CD4-positive, CD25-positive, alpha-beta regulatory T cell (primary cell): Measurements from ENCODE around the gene CALR3. TPM values are rescaled to one million over a fixed set of nuclear protein-coding genes. Genes with fewer than 3 reads are reported as not detected.
"Not testable (repeated sequence)": the region's sequence is repeated elsewhere in the genome, so short reads cannot be mapped to it uniquely, and the experiment has no call there.

ENCODE experiments used
- ATAC-seq, 2 donors: fragments of 150-1000 bp; cut with Tn5 transposase; one replicate each; pipeline ENCODE4 v1.10.0; 2021; ENCODE audit warnings: low read depth in 2 of 2, moderate number of reproducible peaks in 2 of 2, moderate library complexity in 1 of 2
- DNase-seq, 3 donors: peaks; one replicate each; pipeline versions ENCODE4 v3.0.0 to v3.0.0-alpha.2; 2012 to 2022; ENCODE audit warnings: mixed read lengths in 1 of 3
- H3K27ac ChIP-seq: one replicate; pipeline ENCODE4 v1.7.0; 2013; ENCODE audit warnings: mild to moderate bottlenecking, low read length; ENCODE audit not compliant: insufficient read depth, poor library complexity, severe bottlenecking
- H3K27me3 ChIP-seq: one replicate; pipeline ENCODE4 v1.7.0; 2013; ENCODE audit warnings: low read length; ENCODE audit not compliant: control insufficient read depth, insufficient read depth
- H3K36me3 ChIP-seq: one replicate; pipeline ENCODE4 v1.7.0; 2013; ENCODE audit warnings: mild to moderate bottlenecking, low read length, moderate library complexity; ENCODE audit not compliant: control insufficient read depth, insufficient read depth
- H3K4me1 ChIP-seq: 2 replicates; pipeline ENCODE4 v1.7.0; 2013; ENCODE audit warnings: mild to moderate bottlenecking, low read length; ENCODE audit not compliant: insufficient read depth, control insufficient read depth, poor library complexity, severe bottlenecking
- H3K4me3 ChIP-seq: one replicate; pipeline ENCODE4 v1.7.0; 2013; ENCODE audit warnings: low read depth, mild to moderate bottlenecking, low read length, moderate library complexity
- H3K9me3 ChIP-seq, 2 experiments: 1 replicate in 1 of 2; 2 replicates in 1 of 2; pipeline ENCODE4 v1.7.0; 2013; ENCODE audit warnings: low read length in 2 of 2, mild to moderate bottlenecking in 1 of 2, moderate library complexity in 1 of 2; ENCODE audit not compliant: control insufficient read depth in 2 of 2
- H3K27ac Mint-ChIP-seq, 3 donors: one replicate each; pipeline ENCODE4 v1.8.0; 2020 to 2022; ENCODE audit warnings: mild to moderate bottlenecking in 3 of 3, mixed read lengths in 3 of 3, moderate library complexity in 2 of 3
- H3K27me3 Mint-ChIP-seq: one replicate; pipeline ENCODE4 v1.8.0; 2022; ENCODE audit warnings: mild to moderate bottlenecking, mixed read lengths
- H3K36me3 Mint-ChIP-seq: one replicate; pipeline ENCODE4 v1.8.0; 2020; ENCODE audit warnings: mixed read lengths
- H3K4me1 Mint-ChIP-seq, 4 donors: one replicate each; pipeline ENCODE4 v1.8.0; 2020 to 2022; ENCODE audit warnings: mixed read lengths in 4 of 4, mild to moderate bottlenecking in 1 of 4
- H3K4me3 Mint-ChIP-seq, 4 donors: one replicate each; pipeline ENCODE4 v1.8.0; 2020 to 2022; ENCODE audit warnings: mild to moderate bottlenecking in 4 of 4, mixed read lengths in 4 of 4, moderate library complexity in 3 of 4
- H3K9me3 Mint-ChIP-seq, 7 donors: one replicate each; pipeline ENCODE4 v1.8.0; 2020 to 2022; ENCODE audit warnings: mixed read lengths in 7 of 7, mild to moderate bottlenecking in 3 of 7, moderate library complexity in 2 of 7
- polyA plus RNA-seq, 4 donors: library from polyadenylated mRNA; unstranded; fragments of 300-500 nt; fragmentation: Illumina TruSeq; gene quantifications; one replicate each; pipeline ENCODE4 v1.2.3, GENCODE V29; 2021
- total RNA-seq: library from RNA; stranded (reverse); gene quantifications from one replicate; pipeline ENCODE4 v1.2.3, GENCODE V29; 2022

Gene CALR3
- total and polyA plus RNA-seq, 5 donors from 2014 or later: not detected

DNA sequence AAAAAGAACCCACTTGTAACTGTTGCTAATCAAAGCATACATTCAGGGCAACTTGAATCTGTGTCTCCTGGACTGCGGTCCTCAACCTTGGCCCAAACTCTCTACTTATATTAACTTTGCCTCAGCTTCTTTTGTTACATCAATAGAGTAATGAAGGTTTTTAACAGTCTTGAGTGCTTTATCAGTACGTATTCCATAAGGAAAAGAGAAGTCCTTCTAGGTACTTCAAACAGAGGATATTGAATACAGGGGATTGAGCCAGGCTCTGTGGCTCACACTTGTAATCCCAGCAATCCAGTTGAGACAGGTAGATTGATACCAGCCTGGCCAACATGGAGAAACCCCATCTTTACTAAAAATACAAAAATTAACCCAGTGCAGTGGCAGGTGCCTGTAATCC, 23.0 kb downstream of the CALR3 start:
- Histone ChIP-seq H3K36me3 (no peaks in the 10 kb centered on the region), H3K9me3 (no peaks in the 10 kb centered on the region), H3K4me1 (peaks cover 16% of the 10 kb centered on the region), H3K27me3 (no peaks in the 10 kb centered on the region), H3K4me3 (no peak overlapping the region), H3K27ac (no peak overlapping the region)
- Mint-ChIP-seq H3K36me3 (peaks cover 6% of the 10 kb centered on the region), H3K9me3 (no peaks in the 10 kb centered on the region), H3K27ac (no peak overlapping the region), H3K4me3 (peak overlapping the region; percentile 62 to 89 (median 80)), H3K4me1 (peaks cover 4 to 29% (median 19%) of the 10 kb centered on the region in 4 donors), H3K27me3 (no peaks in the 10 kb centered on the region)
- DNase-seq (no peak), ATAC-seq (no peak)

DNA sequence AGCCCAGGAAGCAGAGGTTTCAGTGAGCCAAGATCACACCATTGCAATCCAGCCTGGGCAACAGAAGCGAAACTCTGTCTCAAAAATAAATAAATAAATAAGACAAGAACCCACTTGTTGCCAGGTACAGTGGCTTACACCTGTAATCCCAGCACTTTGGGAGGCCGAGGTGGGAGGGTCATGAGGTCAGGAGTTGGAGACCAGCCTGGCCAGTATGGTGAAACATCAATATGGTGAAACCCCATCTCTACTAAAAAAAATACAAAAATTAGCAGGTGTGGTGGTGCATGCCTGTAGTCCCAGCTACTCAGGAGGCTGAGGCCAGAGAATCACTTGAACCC, 23.4 kb downstream of the CALR3 start:
- H3K27me3 ChIP-seq, H3K27me3 Mint-ChIP-seq, H3K4me3 ChIP-seq, ATAC-seq, H3K36me3 ChIP-seq, DNase-seq, H3K27ac Mint-ChIP-seq, H3K9me3 ChIP-seq, H3K9me3 Mint-ChIP-seq: not testable (repeated sequence)
- Mint-ChIP-seq H3K4me3 (peak overlapping the region; percentile 72 to 89 (median 84)), H3K4me1 (peaks cover 4 to 34% (median 22%) of the 10 kb centered on the region in 4 donors), H3K36me3 (peaks cover 11% of the 10 kb centered on the region)
- peak overlapping the region; percentile 70 for H3K27ac ChIP-seq
- peaks cover 16% of the 10 kb centered on the region for H3K4me1 ChIP-seq

DNA sequence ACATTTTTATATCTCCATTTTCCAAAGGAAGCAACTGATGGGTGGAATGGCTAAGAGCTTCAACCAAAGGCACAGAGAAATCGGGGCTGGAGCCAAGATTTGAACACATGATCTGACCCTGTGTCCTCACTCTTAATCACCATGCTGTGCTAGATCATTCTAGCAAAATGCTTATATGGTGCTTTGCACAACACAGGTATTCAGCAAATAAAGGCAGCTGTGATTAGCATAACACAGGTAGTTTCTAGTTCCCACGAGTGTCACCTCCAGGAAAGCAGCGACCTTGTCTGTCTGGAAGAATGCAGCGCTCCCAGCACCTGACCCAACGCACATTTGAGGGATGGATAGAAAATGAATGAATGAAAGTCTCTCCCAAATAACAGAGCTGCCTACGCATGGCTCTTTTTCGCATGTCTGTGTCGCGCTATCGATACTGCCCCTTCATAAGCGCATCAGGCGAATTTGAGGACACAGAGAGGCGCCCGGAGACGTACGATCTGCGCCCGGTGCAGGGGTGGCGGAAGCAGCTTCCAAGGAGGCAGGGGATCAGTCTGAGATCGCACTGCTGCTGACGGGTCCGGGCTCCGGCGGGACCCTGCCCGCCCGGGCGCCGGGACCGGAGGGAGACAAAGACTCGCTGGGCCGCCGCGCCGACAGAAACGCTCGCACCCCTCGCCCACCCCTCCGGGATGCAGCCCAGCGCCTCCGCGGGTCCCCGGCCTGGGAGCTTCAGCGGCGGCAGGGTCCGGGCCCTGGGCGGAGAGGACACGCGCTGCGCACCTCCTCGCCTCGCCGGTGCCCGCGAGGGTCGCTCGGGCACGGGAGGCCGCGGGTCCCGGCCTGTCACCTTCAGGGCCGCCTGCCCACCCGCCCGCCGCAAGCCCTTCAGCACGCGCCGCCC, 24.8 kb downstream of the CALR3 start:
- Histone ChIP-seq H3K36me3 (no peaks in the 10 kb centered on the region), H3K4me1 (peaks cover 16% of the 10 kb centered on the region), H3K9me3 (no peaks in the 10 kb centered on the region), H3K27me3 (no peaks in the 10 kb centered on the region), H3K4me3 (peak overlapping the region; percentile 89), H3K27ac (peak overlapping the region; percentile 23)
- peak in 1 of 3 donors; percentile 56 for DNase-seq
- H3K9me3 Mint-ChIP-seq: no peaks in the 10 kb centered on the region
- peaks cover 16% of the 10 kb centered on the region for H3K36me3 Mint-ChIP-seq
- peaks cover 4 to 43% (median 28%) of the 10 kb centered on the region in 4 donors for H3K4me1 Mint-ChIP-seq
- peak in 1 of 2 donors; percentile 2 for ATAC-seq
- H3K27me3 Mint-ChIP-seq: no peaks in the 10 kb centered on the region
- H3K27ac Mint-ChIP-seq: peak overlapping the region in 2 of 3 donors; percentile 14 to 86
- peak overlapping the region; percentile 89 to 93 (median 90) for H3K4me3 Mint-ChIP-seq

DNA sequence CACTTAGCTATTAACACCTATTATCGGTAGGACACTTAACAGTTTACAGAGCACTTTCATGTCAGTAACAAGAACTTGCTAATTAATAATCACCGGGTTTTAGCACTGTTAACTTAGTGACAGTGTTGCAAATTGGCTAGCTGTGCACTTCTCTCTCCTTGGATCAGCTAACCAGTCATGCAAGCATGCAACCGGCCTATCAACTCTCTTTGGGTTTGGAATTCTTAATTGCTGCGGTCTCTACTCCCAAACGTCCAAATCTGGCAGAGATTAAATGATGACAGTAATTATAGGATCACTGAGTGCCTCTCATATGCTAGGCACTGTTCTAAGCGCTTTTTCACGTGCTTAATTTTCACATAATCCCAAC, 25.4 kb downstream of the CALR3 start:
- Histone ChIP-seq H3K27me3 (no peaks in the 10 kb centered on the region), H3K27ac (no peak overlapping the region), H3K4me1 (peaks cover 16% of the 10 kb centered on the region), H3K36me3 (no peaks in the 10 kb centered on the region), H3K4me3 (peak overlapping the region; percentile 89), H3K9me3 (no peaks in the 10 kb centered on the region)
- peaks cover 18% of the 10 kb centered on the region for H3K36me3 Mint-ChIP-seq
- H3K27me3 Mint-ChIP-seq: no peaks in the 10 kb centered on the region
- H3K4me3 Mint-ChIP-seq: peak overlapping the region; percentile 89 to 93 (median 90)
- no peak for DNase-seq
- ATAC-seq: no peak
- H3K9me3 Mint-ChIP-seq: no peaks in the 10 kb centered on the region
- H3K27ac Mint-ChIP-seq: peak overlapping the region; percentile 14 to 86 (median 56)
- H3K4me1 Mint-ChIP-seq: peaks cover 4 to 47% (median 31%) of the 10 kb centered on the region in 4 donors

DNA sequence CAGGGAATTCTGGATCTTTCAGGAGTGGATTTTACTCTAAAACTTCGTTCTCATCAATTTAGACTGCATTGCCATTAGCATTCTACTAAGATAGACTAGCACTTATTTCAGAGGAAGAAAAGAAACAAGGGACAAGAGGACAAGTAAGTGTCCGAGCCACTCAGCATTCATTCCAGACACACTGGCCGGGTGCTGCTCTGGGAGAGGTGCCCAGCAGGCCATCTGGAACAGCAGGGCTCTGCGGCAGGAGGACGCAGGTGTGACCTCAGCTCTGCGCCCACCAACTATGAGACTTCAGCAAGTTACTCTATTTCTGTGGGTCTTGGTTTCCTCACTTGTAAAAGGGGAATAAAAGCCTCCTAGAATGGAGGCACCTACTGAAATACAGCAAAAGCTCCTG, 28.4 kb downstream of the CALR3 start:
- Histone ChIP-seq H3K4me1 (peaks cover 16% of the 10 kb centered on the region), H3K36me3 (no peaks in the 10 kb centered on the region), H3K4me3 (no peak overlapping the region), H3K27me3 (no peaks in the 10 kb centered on the region), H3K27ac (no peak overlapping the region), H3K9me3 (no peaks in the 10 kb centered on the region)
- Mint-ChIP-seq H3K4me1 (peaks cover 11 to 72% (median 45%) of the 10 kb centered on the region in 4 donors), H3K27me3 (no peaks in the 10 kb centered on the region), H3K36me3 (peaks cover 25% of the 10 kb centered on the region), H3K4me3 (peak overlapping the region in 2 of 4 donors; percentile 38 to 53), H3K27ac (peak overlapping the region in 1 of 3 donors; percentile 54), H3K9me3 (no peaks in the 10 kb centered on the region)
- DNase-seq (no peak), ATAC-seq (no peak)

DNA sequence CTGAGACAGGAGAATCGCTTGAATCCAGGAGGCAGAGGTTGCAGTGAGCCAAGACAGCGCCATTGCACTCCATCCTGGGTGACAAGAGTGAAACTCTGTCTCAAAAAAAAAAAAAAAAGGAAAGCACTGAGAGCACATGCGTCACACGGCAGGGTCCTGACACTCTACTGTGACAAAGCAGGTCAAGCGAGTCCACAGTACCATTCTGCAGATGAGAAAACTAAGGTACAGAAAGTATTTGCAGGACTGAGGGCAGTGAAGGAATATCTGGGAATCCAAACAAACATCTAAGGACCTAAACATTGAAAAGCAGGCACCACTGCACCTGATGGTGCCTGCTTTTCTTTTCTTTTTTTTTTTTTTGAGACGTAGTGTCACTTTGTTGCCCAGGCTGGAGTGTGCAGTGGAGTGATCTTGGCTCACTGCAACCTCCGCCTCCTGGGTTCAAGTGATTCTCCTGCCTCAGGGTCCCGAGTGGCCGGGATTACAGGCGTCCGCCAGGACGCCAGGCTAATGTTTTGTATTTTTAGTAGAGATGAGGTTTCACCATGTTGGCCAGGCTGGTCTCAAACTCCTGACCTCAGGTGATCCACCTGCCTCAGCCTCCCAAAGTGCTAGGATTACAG, 29.1 kb downstream of the CALR3 start:
- peaks cover 12% of the 10 kb centered on the region for H3K4me1 ChIP-seq
- H3K27me3 ChIP-seq: not testable (repeated sequence)
- H3K27ac Mint-ChIP-seq: peak overlapping the region in 1 of 3 donors; percentile 54

DNA sequence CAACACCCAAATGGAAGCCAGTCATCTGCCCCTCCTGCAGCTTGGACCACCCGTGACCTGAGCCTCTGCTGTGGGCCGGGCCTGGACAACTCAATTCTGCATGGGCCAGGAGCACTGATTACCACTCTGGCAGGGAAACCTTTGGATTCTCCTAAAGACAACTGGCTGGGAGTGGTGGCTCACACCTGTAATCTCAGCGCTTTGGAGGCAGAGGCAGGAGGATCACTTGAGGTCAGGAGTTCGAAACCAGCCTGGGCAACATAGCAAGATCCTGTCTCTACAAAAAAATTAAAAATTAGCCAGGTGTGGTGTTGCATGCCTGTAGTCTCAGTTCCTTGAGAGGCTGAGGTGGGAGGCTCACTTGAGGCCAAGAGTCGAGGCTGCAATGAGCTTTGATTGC, 30.7 kb downstream of the CALR3 start:
- H3K4me3 Mint-ChIP-seq: no peak overlapping the region

More for the DNA sequence above, 29.1 kb downstream of the CALR3 start:
- Mint-ChIP-seq H3K4me3 (peak overlapping the region in 1 of 4 donors; percentile 53), H3K4me1 (peaks cover 11 to 77% (median 45%) of the 10 kb centered on the region in 4 donors), H3K36me3 (peaks cover 25% of the 10 kb centered on the region)
- H3K27ac ChIP-seq, H3K27me3 Mint-ChIP-seq, H3K4me3 ChIP-seq, ATAC-seq, H3K36me3 ChIP-seq, DNase-seq, H3K9me3 ChIP-seq, H3K9me3 Mint-ChIP-seq: not testable (repeated sequence)

More for the DNA sequence above, 30.7 kb downstream of the CALR3 start:
- no peak for DNase-seq
- peaks cover 25% of the 10 kb centered on the region for H3K36me3 Mint-ChIP-seq
- H3K27ac ChIP-seq: no peak overlapping the region
- no peaks in the 10 kb centered on the region for H3K9me3 ChIP-seq
- H3K4me3 ChIP-seq: no peak overlapping the region
- peaks cover 2% of the 10 kb centered on the region for H3K4me1 ChIP-seq
- peak overlapping the region in 1 of 3 donors; percentile 7 for H3K27ac Mint-ChIP-seq
- no peak for ATAC-seq
- H3K9me3 Mint-ChIP-seq: no peaks in the 10 kb centered on the region
- peaks cover 7 to 78% (median 39%) of the 10 kb centered on the region in 4 donors for H3K4me1 Mint-ChIP-seq
- no peaks in the 10 kb centered on the region for H3K36me3 ChIP-seq
- H3K27me3 Mint-ChIP-seq: no peaks in the 10 kb centered on the region
- no peaks in the 10 kb centered on the region for H3K27me3 ChIP-seq
